GM12878 (cell line): Measurements from ENCODE around the gene SEMA7A. TPM values are rescaled to one million over a fixed set of nuclear protein-coding genes. Genes with fewer than 3 reads are reported as not detected.

Source experiments
- ATAC-seq: fragments of 200-7000 bp; cut with Tn5 transposase; 3 replicates; pipeline ENCODE4 v1.9.1; 2020; ENCODE audit warnings: mild to moderate bottlenecking, moderate library complexity
- BruUV-seq: library from RNA; stranded (reverse); fragments of 400-500 nt; replicated peaks from 2 replicates; lab custom pipeline; 2021; lab: Mats Ljungman, UMichigan
- CTCF ChIA-PET: fragments of 300-600 bp; sonication (Branson Sonifier 250); formaldehyde crosslinking; extraction: SDS; loops from one replicate; lab custom pipeline; 2021; ENCODE audit warnings: inconsistent platforms; lab: Yijun Ruan, JAX
- POLR2A ChIA-PET: fragments of 350-600 bp; formaldehyde crosslinking; extraction: SDS; loops from one replicate; lab custom pipeline; 2021; ENCODE audit warnings: inconsistent platforms; lab: Charles Lee
- RAD21 ChIA-PET: fragments of 300-600 bp; sonication (Branson Sonifier 250); formaldehyde crosslinking; loops from one replicate; lab custom pipeline; 2023; ENCODE audit warnings: antibody characterized with exemption; ENCODE audit not compliant: unreplicated experiment; lab: Charles Lee
- SMC1A ChIA-PET: fragments of 300-600 bp; sonication (Branson Sonifier 250); formaldehyde crosslinking; loops from one replicate; lab custom pipeline; 2023; ENCODE audit not compliant: unreplicated experiment, uncharacterized antibody; lab: Charles Lee
- DNase-seq: peaks from one replicate; pipeline ENCODE4 v3.0.0-alpha.2; 2011; ENCODE audit warnings: low read depth, low spot score
- FAIRE-seq: peaks from 3 replicates; lab custom pipeline; 2011; peaks lifted over from hg19 to GRCh38; lab: Jason Lieb, UNC
- H2AFZ ChIP-seq: 2 replicates; pipeline ENCODE4 v1.6.0; 2011; ENCODE audit warnings: low read depth, low read length, control low read depth; ENCODE audit not compliant: control insufficient read depth
- H3K27ac ChIP-seq: 2 replicates; pipeline ENCODE4 v1.5.1; 2011; ENCODE audit warnings: control low read depth; ENCODE audit not compliant: control insufficient read depth, insufficient read depth
- H3K27me3 ChIP-seq, 2 experiments: replicated peaks in 1 of 2; 2 replicates each; pipeline versions ENCODE4 v1.6.0 to v1.6.1; 2011; ENCODE audit warnings: low read length in 1 of 2; ENCODE audit not compliant: control insufficient read depth in 2 of 2, insufficient read depth in 2 of 2
- H3K36me3 ChIP-seq, 2 experiments: 2 replicates each; pipeline ENCODE4 v1.5.1; 2011; ENCODE audit warnings: low read length in 1 of 2; ENCODE audit not compliant: control insufficient read depth in 2 of 2, insufficient read depth in 2 of 2
- H3K4me1 ChIP-seq: 2 replicates; pipeline ENCODE4 v1.6.1; 2011; ENCODE audit warnings: mild to moderate bottlenecking, low read length, moderate library complexity, mixed read lengths; ENCODE audit not compliant: control insufficient read depth, insufficient read depth
- H3K4me2 ChIP-seq: 2 replicates; pipeline ENCODE4 v1.6.0; 2011; ENCODE audit warnings: control low read depth; ENCODE audit not compliant: control insufficient read depth, insufficient read depth
- H3K4me3 ChIP-seq: fragments of 200-600 bp; sonication (generic); 2 replicates; pipeline ENCODE4 v1.5.1; 2016
- H3K79me2 ChIP-seq: 2 replicates; pipeline ENCODE4 v1.6.0; 2011; ENCODE audit warnings: low read length; ENCODE audit not compliant: control insufficient read depth, insufficient read depth
- H3K9ac ChIP-seq: 2 replicates; pipeline ENCODE4 v1.8.0; 2011; ENCODE audit warnings: low read length, control low read depth, mixed read lengths; ENCODE audit not compliant: control insufficient read depth, insufficient read depth
- H3K9me3 ChIP-seq: replicated peaks from 3 replicates; pipeline ENCODE4 v1.5.1; 2011; ENCODE audit warnings: mild to moderate bottlenecking, low read length; ENCODE audit not compliant: control insufficient read depth, insufficient read depth
- H4K20me1 ChIP-seq: 2 replicates; pipeline ENCODE4 v1.6.0; 2011; ENCODE audit not compliant: control insufficient read depth, insufficient read depth
- BCL3 ChIP-seq: IDR thresholded peaks from 2 replicates; pipeline ENCODE4 v1.6.1; 2011; ENCODE audit warnings: borderline replicate concordance, low read depth, mild to moderate bottlenecking, moderate library complexity, low read length; ENCODE audit not compliant: insufficient read depth, poor library complexity, severe bottlenecking
- CREB1 ChIP-seq: IDR thresholded peaks from 2 replicates; pipeline ENCODE4 v1.6.1; 2012; ENCODE audit warnings: low read depth, mild to moderate bottlenecking, inconsistent platforms
- E4F1 ChIP-seq: fragments of 450-650 bp; IDR thresholded peaks from 2 replicates; pipeline ENCODE4 v1.6.1; 2018; ENCODE audit warnings: borderline replicate concordance, mild to moderate bottlenecking; ENCODE audit not compliant: partially characterized antibody
- ESRRA ChIP-seq: IDR thresholded peaks from 2 replicates; pipeline ENCODE4 v1.6.1; 2012; ENCODE audit warnings: mild to moderate bottlenecking, low read length, improper control_type of control experiment
- FOXK2 ChIP-seq: fragments of 450-650 bp; IDR thresholded peaks from 2 replicates; pipeline ENCODE4 v1.6.1; 2017; ENCODE audit warnings: mild to moderate bottlenecking, moderate library complexity
- FOXM1 ChIP-seq: IDR thresholded peaks from 2 replicates; pipeline ENCODE4 v1.6.1; 2012; ENCODE audit warnings: low read depth, mild to moderate bottlenecking, inconsistent platforms, low read length, moderate library complexity
- LARP7 ChIP-seq: fragments of 450-650 bp; IDR thresholded peaks from 2 replicates; pipeline ENCODE4 v1.6.1; 2017; ENCODE audit warnings: mild to moderate bottlenecking
- NFXL1 ChIP-seq: fragments of 450-650 bp; IDR thresholded peaks from 2 replicates; pipeline ENCODE4 v1.6.1; 2017; ENCODE audit warnings: antibody characterized with exemption, mild to moderate bottlenecking, borderline replicate concordance
- PAX5 ChIP-seq: IDR thresholded peaks from 2 replicates; pipeline ENCODE4 v1.6.1; 2011; ENCODE audit warnings: low read depth, low read length, borderline replicate concordance
- RAD21 ChIP-seq: IDR thresholded peaks from 2 replicates; pipeline ENCODE4 v1.6.1; 2011; ENCODE audit warnings: mild to moderate bottlenecking, low read depth, low read length, moderate library complexity; ENCODE audit not compliant: insufficient read depth
- SMARCA5 ChIP-seq: fragments of 450-650 bp; IDR thresholded peaks from 2 replicates; pipeline ENCODE4 v1.6.1; 2017; ENCODE audit warnings: mild to moderate bottlenecking
- SMC3 ChIP-seq: IDR thresholded peaks from 2 replicates; pipeline ENCODE4 v1.6.1; 2011; ENCODE audit warnings: low read length, improper control_type of control experiment, borderline replicate concordance
- SRF ChIP-seq, 2 experiments: IDR thresholded peaks; 2 replicates each; pipeline ENCODE4 v1.6.1; 2011; ENCODE audit warnings: low read depth in 2 of 2, low read length in 2 of 2, mild to moderate bottlenecking in 1 of 2, moderate library complexity in 1 of 2
- ZBED1 ChIP-seq: IDR thresholded peaks from 2 replicates; pipeline ENCODE4 v1.6.1; 2016; ENCODE audit warnings: borderline replicate concordance
- ZBTB40 ChIP-seq: fragments of 450-650 bp; IDR thresholded peaks from 2 replicates; pipeline ENCODE4 v1.6.1; 2016; ENCODE audit warnings: mild to moderate bottlenecking, moderate library complexity, borderline replicate concordance
- WGBS: methylation state at CpG from one replicate; pipeline ENCODE4 v1.1.6; 2016; ENCODE audit warnings: low lambda C conversion rate; ENCODE audit not compliant: insufficient replicate concordance, insufficient coverage; ENCODE audit errors: missing lambda C conversion rate; 5-methylcytosine and 5-hydroxymethylcytosine counted together
- in situ Hi-C: fragments of 300-500 bp; cut with MboI; formaldehyde crosslinking; loops from 9 replicates; pipeline ENCODE4 v1.14.3; 2018; ENCODE audit warnings: mixed read lengths
- intact Hi-C: fragments of 100-400 bp; cut with micrococcal nuclease; formaldehyde crosslinking; loops from one replicate; pipeline ENCODE4 v1.14.2; 2022; ENCODE audit not compliant: unreplicated experiment
- polyA plus RNA-seq, 11 experiments: library from polyadenylated mRNA; depleted of rRNA in 4 of 11; unstranded in 6 of 11; stranded (reverse) in 5 of 11; fragments of >200 nt; fragmentation: Nextera tagmentation in 4 of 11; fragmentation: Illumina TruSeq in 1 of 11; extraction: Ambion mirVana in 4 of 11; extraction: Trizol in 1 of 11; gene quantifications; 1 replicate in 1 of 11; 2 replicates in 10 of 11; pipeline versions ENCODE4 v1.2.1 to v1.2.3, GENCODE V29; 2011 to 2016; ENCODE audit warnings: inconsistent platforms in 2 of 11, missing spikeins in 2 of 11, low read depth in 1 of 11
- total RNA-seq, 4 experiments: library from RNA; depleted of rRNA in 3 of 4; stranded (reverse); fragments of >200 nt in 3 of 4; fragmentation: Illumina TruSeq in 1 of 4; extraction: Trizol in 1 of 4; gene quantifications; 2 replicates each; pipeline versions ENCODE4 v1.2.1 to v1.2.3, GENCODE V29; 2013 to 2021

Gene SEMA7A
- total and polyA plus RNA-seq, 10 of the 15 experiments (the other 5 are each of a cell fraction or from before 2014, with no cell fraction given), result 0.08 to 112 (median 53.5) TPM

GRCh38 chr15:74438206-74438605, 4.4 kb upstream of the SEMA7A start:
- WGBS, result 50% methylated on average over 2 of the region's 2 CpGs
- Histone ChIP-seq H3K4me2 (no peak overlapping the region), H2AFZ (no peak overlapping the region), H3K9ac (no peak overlapping the region), H4K20me1 (no peaks in the 10 kb centered on the region), H3K27ac (no peak overlapping the region), H3K36me3 (no peaks in the 10 kb centered on the region), H3K4me1 (peaks cover 18% of the 10 kb centered on the region), H3K9me3 (no peaks in the 10 kb centered on the region), H3K27me3 (no peaks in the 10 kb centered on the region), H3K79me2 (peaks cover 16% of the 10 kb centered on the region), H3K4me3 (no peak overlapping the region)
- in situ Hi-C loops (loop anchor here (5.0 kb wide), 1 partner anchor 56 kb away; no protein-coding TSS in a partner anchor), intact Hi-C loops (loop anchor here (1.0 to 2.0 kb wide), 3 partner anchors 51 to 63 kb away; no protein-coding TSS in a partner anchor)
- SMC1A ChIA-PET, result interaction anchor here (0.7 to 25.4 kb wide), 11 partner anchors 10 to 57 kb away, joined by 3 to 544 read pairs (median 9); partner anchors contain the start of gene UBL7
- POLR2A ChIA-PET, result interaction anchor here (1.1 to 1.8 kb wide), 5 partner anchors 9 to 65 kb away, joined by 3 to 8 read pairs (median 4); no protein-coding TSS in a partner anchor
- FAIRE-seq (no peak), ATAC-seq (no peak), DNase-seq (no peak)
- RAD21 ChIA-PET, result interaction anchor here (0.8 to 24.4 kb wide), 7 partner anchors 10 to 66 kb away, joined by 3 to 496 read pairs (median 16); no protein-coding TSS in a partner anchor
- CTCF ChIA-PET, result interaction anchor here (0.6 to 22.3 kb wide), 15 partner anchors 10 to 358 kb away, joined by 3 to 655 read pairs (median 6); partner anchors contain the start of genes ARID3B, CYP11A1 and UBL7
- TF ChIP-seq ZBED1 (no peak), FOXM1 (no peak), BCL3 (no peak), SMC3 (no peak), CREB1 (no peak), FOXK2 (no peak), ESRRA (no peak), SMARCA5 (no peak), RAD21 (no peak), E4F1 (no peak), PAX5 (no peak), NFXL1 (no peak), ZBTB40 (no peak), LARP7 (no peak), SRF (IDR thresholded peaks at IDR 0.05; ENCODE audit: low read depth in 2 of 2, low read length in 2 of 2) (no peak)
- no TSS peak for BruUV-seq
